IPS-20b (cell line): ENCODE data around the gene UPF3A.
"Not testable (repeated sequence)": the region's sequence is repeated elsewhere in the genome, so short reads cannot be mapped to it uniquely, and the experiment has no call there.

ENCODE experiments used
- H3K27ac ChIP-seq: one replicate; pipeline ENCODE4 v1.5.1; 2013; ENCODE audit warnings: low read length
- H3K27me3 ChIP-seq: 2 replicates; pipeline ENCODE4 v1.6.1; 2013; ENCODE audit warnings: mild to moderate bottlenecking, low read length, inconsistent platforms; ENCODE audit not compliant: insufficient read depth
- H3K36me3 ChIP-seq: 2 replicates; pipeline ENCODE4 v1.6.1; 2013; ENCODE audit warnings: low read depth, mild to moderate bottlenecking, inconsistent platforms, low read length, moderate library complexity; ENCODE audit not compliant: insufficient read depth
- H3K4me1 ChIP-seq: 2 replicates; pipeline ENCODE4 v1.6.1; 2013; ENCODE audit warnings: mild to moderate bottlenecking, control low read depth, inconsistent platforms, low read length, moderate library complexity; ENCODE audit not compliant: insufficient read depth
- H3K4me3 ChIP-seq: 2 replicates; pipeline ENCODE4 v1.5.1; 2013; ENCODE audit warnings: mild to moderate bottlenecking, low read length, inconsistent platforms
- H3K9ac ChIP-seq: 2 replicates; pipeline ENCODE4 v1.6.1; 2013; ENCODE audit warnings: low read depth, mild to moderate bottlenecking, inconsistent platforms, low read length, moderate library complexity
- H3K9me3 ChIP-seq: 2 replicates; pipeline ENCODE4 v1.6.1; 2013; ENCODE audit warnings: mild to moderate bottlenecking, low read depth, low read length, inconsistent platforms; ENCODE audit not compliant: insufficient read depth

The UPF3A gene

DNA sequence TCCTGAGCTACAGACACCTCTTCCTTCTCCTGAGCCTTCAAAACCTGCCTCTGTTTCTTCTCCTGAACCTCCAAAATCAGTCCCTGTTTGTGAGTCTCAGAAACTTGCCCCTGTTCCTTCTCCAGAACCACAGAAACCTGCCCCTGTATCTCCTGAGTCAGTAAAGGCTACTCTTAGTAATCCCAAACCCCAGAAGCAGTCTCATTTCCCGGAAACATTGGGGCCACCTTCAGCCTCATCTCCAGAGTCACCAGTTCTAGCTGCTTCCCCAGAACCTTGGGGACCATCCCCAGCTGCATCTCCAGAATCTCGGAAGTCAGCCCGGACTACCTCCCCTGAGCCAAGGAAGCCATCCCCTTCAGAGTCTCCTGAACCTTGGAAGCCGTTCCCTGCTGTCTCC, 42.9 kb downstream of the UPF3A start:
- H3K27me3 ChIP-seq, result no peaks in the 10 kb centered on the region
- H3K9me3 ChIP-seq, result no peaks in the 10 kb centered on the region
- H3K4me1 ChIP-seq, result no peaks in the 10 kb centered on the region
- no peak overlapping the region for H3K27ac ChIP-seq
- H3K9ac ChIP-seq, result no peak overlapping the region
- H3K4me3 ChIP-seq, result no peak overlapping the region
- peaks cover 66% of the 10 kb centered on the region for H3K36me3 ChIP-seq

DNA sequence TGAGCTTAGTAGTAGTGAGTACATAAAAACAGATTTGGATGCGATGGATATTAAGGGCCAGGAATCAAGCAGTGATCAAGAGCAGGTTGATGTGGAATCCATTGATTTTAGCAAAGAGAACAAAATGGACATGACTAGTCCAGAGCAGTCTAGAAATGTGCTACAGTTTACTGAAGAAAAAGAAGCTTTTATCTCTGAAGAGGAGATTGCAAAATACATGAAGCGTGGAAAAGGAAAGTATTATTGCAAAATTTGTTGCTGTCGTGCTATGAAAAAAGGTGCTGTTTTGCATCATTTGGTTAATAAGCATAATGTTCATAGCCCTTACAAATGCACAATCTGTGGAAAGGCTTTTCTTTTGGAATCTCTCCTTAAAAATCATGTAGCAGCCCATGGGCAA, 44.3 kb downstream of the UPF3A start:
- Histone ChIP-seq H3K9ac (no peak overlapping the region), H3K36me3 (peaks cover 60% of the 10 kb centered on the region), H3K27me3 (no peaks in the 10 kb centered on the region), H3K27ac (no peak overlapping the region), H3K4me3 (no peak overlapping the region), H3K9me3 (no peaks in the 10 kb centered on the region), H3K4me1 (no peaks in the 10 kb centered on the region)

DNA sequence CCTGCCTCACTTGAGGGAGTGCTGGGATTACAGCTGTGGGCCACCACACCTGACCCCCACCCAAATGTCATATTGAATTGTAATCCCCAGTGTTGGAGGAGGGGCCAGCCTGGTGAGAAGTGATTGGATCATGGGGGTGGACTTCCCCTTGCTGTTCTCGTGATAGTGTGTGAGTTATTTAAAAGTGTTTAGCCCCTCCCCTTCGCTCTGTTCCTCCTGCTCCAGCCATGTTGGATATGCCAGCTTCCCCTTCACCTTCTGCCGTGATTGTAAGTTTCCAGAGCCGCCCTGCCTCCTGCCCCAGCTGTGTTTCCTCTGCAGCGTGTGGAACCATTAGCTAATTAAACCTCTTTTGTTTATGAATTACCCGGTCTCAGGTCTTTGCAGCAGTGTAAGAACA, 46.6 kb downstream of the UPF3A start:
- Histone ChIP-seq H3K9ac (no peak overlapping the region), H3K36me3 (peaks cover 37% of the 10 kb centered on the region), H3K9me3 (no peaks in the 10 kb centered on the region), H3K27me3 (no peaks in the 10 kb centered on the region), H3K4me3 (no peak overlapping the region), H3K27ac (no peak overlapping the region), H3K4me1 (no peaks in the 10 kb centered on the region)

DNA sequence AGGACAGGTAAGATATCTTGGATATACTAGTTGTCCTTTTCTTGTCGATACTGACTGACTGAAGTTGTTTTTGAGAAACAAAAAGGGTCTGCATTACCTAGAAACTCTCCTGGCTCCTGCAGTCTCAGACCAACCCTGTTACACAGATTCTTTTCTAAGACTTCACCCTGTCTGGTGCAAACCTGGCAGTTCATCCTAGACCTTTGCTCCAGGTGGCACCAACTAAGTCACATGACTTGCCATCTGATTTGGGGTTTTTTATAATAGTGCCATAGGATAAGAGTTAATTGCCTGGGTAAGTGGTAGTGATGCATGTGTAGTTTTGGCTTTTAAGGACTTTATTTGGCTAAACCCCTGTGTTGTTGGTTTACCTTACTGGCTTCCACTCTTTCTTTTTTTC, 47.2 kb downstream of the UPF3A start:
- Histone ChIP-seq H3K9me3 (no peaks in the 10 kb centered on the region), H3K27me3 (no peaks in the 10 kb centered on the region), H3K9ac (no peak overlapping the region), H3K27ac (no peak overlapping the region), H3K4me3 (no peak overlapping the region), H3K36me3 (peaks cover 31% of the 10 kb centered on the region), H3K4me1 (no peaks in the 10 kb centered on the region; the same call in 1 of the 2 replicates)

DNA sequence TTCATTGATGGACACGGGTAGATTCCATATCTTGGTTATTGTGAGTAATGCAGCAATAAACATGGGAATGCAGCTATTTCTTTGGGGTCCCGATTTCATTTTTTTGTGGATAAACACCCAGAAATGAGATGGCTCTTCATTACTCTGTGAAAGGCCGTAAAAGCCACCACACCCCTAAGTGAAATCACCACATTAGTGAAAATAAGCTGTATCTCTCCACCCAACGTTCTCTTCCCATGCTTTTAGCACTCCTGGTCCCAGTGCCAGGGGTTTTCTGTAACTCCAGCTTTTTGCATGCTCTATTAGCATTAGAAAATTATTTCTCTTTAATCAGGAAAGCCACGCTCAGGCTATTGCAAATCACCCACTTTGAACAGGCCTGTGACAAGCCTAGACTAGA, 48.7 kb downstream of the UPF3A start:
- H3K9ac ChIP-seq, result no peak overlapping the region
- H3K4me3 ChIP-seq, result no peak overlapping the region
- no peaks in the 10 kb centered on the region for H3K9me3 ChIP-seq
- H3K27me3 ChIP-seq, result no peaks in the 10 kb centered on the region
- H3K4me1 ChIP-seq, result no peaks in the 10 kb centered on the region; the same call in 1 of the 2 replicates
- H3K36me3 ChIP-seq, result peaks cover 16% of the 10 kb centered on the region
- no peak overlapping the region for H3K27ac ChIP-seq

DNA sequence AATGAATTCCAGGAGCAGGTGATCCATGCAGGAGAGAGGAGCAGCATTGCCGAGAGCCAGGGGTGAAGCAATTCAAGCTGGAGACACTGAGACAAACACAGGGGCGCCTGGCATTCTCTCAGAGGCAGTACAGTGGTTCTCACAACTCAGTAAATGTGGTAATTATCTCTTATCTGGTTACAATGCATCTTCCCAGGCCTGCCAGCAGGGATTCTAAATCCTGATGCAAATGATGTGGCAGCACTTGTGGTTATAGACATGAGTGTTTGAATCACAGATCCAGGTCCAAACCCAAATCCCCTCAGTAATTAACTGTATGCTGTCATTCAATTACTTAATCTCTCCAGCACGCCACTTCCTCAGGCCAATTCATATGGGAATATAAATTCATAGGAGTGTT, 52.5 kb downstream of the UPF3A start:
- H3K36me3 ChIP-seq, H3K4me3 ChIP-seq, H3K9me3 ChIP-seq, H3K9ac ChIP-seq, H3K27ac ChIP-seq, H3K4me1 ChIP-seq, H3K27me3 ChIP-seq: not testable (repeated sequence)

DNA sequence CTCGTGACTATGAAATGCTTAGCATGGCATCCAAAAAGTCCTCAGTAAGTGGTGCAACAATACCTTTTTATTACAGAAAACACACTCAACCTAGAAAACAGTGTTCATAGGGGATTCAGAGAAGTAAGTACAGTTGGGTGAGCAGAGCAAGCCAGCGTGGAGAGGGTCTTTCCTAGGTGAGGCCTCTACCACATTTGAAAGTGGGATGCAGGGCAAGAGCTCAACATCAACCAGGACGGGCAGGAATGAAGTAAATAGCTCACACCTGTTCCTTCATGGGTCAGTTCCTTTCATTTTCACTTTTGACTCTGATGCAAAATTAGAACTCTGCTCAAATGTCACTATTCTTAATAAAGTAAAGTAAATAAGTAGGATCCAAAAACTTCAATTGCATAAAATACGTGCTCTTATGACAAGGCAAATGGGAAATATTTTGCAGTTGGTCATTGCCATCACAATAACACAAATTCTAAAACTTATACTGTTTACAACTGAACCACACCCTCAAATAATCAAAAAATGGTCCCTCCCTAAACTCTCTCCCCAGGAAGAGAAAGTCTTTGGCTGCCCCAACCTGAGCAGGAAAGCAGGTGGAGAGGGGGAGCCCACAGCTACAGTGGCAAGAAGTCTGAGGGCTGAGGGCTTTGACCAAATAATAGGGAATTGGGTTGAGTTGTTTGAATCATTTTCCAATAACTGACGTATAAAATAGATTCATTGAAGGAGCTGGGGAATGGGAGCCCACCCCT, 53.1 kb downstream of the UPF3A start:
- no peaks in the 10 kb centered on the region; the same call in 1 of the 2 replicates for H3K4me1 ChIP-seq
- no peaks in the 10 kb centered on the region for H3K36me3 ChIP-seq
- H3K4me3 ChIP-seq, result no peak overlapping the region
- H3K9ac ChIP-seq, result no peak overlapping the region
- no peaks in the 10 kb centered on the region for H3K27me3 ChIP-seq
- H3K27ac ChIP-seq, result no peak overlapping the region
- H3K9me3 ChIP-seq, result no peaks in the 10 kb centered on the region

DNA sequence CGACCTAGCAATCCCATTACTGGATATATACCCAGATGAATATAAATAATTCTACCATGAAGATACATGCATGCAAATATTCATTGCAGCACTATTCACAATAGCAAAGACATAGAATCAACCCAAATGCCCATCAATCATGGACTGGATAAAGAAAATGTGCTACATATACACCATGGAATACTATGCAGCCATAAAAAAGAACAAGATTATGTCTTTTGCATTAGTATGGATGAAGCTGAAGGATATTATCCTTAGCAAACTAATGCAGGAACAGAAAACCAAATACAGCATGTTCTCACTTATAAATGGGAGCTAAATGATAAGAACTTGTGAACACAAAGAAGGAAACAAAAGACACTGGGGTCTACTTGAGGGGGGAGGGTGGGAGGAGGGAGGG, 55.1 kb downstream of the UPF3A start:
- H3K27me3 ChIP-seq, H3K36me3 ChIP-seq, H3K4me3 ChIP-seq, H3K4me1 ChIP-seq, H3K9me3 ChIP-seq, H3K27ac ChIP-seq, H3K9ac ChIP-seq: not testable (repeated sequence)

DNA sequence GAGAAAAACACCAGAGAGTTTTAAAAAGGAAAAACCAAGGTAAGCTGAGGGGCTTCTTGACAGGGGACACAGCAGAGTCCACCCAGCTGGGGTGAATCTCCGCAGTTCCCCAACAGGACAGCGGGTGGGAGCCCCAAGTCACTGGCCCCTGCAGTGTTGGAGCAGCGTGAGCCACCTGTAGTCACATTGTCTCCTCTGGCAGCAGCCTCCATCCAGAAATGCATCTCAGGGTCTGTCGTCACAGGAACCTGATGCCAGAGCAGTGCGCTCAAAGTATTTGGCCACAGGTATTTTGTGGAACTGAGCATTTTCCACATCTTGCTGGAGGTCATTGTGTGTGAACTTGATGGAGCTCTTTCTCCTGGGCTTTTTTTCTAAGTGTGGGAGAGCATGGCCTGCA, 57.6 kb downstream of the UPF3A start:
- Histone ChIP-seq H3K27me3 (no peaks in the 10 kb centered on the region), H3K36me3 (no peaks in the 10 kb centered on the region), H3K4me3 (no peak overlapping the region), H3K9me3 (peaks cover 3% of the 10 kb centered on the region; the same call in 1 of the 2 replicates), H3K27ac (no peak overlapping the region), H3K9ac (no peak overlapping the region), H3K4me1 (no peaks in the 10 kb centered on the region)

DNA sequence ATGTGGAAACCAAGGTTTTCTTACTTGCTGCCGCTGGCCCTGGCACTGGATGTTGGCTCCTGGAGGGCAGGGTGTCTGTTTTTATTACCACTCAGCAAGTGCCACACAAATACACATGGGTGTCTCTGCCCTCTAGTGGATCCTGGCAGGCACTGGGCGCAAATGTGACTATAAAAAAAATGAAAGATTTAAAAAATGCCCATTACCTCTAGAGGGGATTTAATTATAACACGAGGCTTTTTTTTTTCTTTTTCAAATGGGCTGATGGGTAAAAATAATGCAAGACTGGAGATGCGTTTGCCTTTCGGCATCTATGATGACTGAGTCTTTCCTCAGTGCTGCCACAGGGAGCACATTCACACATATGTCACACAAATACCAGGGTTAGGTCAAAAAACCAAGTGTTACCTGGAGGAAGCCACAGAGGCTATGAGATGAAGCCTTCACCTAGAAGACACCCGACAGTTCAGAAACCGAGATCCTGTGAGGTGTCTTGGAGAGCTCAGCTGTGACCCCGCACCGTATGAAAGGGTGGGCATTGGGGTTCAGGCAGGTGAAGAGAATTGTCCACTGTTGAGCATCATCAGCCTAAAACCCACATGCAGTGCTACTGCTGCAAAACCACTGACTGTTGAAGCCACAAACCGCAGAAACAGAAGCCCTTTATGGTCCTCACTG, 58.6 kb downstream of the UPF3A start:
- Histone ChIP-seq H3K27me3 (no peaks in the 10 kb centered on the region), H3K27ac (no peak overlapping the region), H3K9ac (no peak overlapping the region), H3K36me3 (no peaks in the 10 kb centered on the region), H3K9me3 (peaks cover 3% of the 10 kb centered on the region; the same call in 1 of the 2 replicates), H3K4me3 (no peak overlapping the region), H3K4me1 (no peaks in the 10 kb centered on the region)

DNA sequence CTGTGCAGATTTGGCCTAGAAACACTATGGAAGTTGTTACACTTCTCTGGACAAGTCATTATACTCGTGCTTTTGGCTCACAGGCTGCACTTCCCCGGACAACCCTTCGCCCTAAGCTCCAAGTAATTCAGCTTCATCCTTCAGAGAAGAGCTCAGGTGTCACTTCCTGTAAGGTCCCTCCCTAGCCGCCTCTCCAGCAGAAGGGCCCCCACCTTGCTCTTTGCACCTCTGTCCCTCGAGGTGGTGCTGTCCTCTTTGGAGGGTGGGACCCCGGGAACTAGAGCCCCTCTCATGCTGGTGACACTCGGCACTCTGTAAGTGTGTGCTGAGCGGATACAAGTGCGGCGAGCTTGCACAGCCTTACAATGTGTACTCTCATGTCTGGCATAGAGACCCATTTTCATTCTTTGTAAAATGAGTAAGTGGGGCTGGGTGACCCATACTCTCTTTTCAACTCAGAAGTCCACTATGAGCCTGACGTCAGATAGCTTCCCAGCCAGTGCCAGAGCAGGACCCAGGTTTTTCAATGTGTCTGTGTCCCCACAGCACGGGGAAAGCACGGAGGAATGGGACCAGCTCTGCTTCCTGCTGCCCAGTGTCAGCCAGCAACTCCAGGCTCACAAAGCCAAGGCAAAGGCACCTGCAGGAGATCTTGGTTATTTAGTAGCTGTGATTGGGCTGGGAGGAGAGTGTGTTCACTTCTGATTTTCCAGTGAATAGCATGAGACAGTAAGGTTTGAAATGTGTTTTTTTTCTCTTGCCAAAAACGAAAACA, 59.8 kb downstream of the UPF3A start:
- Histone ChIP-seq H3K4me1 (no peaks in the 10 kb centered on the region), H3K27me3 (no peaks in the 10 kb centered on the region), H3K9ac (no peak overlapping the region), H3K36me3 (no peaks in the 10 kb centered on the region), H3K27ac (no peak overlapping the region), H3K9me3 (peaks cover 3% of the 10 kb centered on the region; the same call in 1 of the 2 replicates), H3K4me3 (no peak overlapping the region)

DNA sequence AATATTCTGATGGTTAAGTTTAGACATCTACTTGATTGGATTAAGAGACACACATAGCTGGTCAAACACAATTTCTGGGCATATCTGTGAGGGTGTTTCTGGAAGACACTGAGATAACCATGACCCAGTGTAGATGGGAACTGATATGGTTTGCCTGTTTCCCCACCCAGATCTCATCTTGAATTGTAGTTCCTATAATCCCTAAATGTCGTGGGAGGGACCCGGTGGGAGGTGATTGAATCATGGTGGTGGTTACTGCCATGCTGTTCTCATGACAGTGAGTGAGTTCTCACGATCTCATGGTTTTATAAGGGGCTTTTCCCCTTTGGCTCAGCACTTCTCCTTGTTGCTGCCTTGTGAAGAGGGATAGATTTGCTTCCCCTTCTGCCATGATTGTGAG, 65.9 kb downstream of the UPF3A start:
- not testable (repeated sequence) for H3K4me3 ChIP-seq, H3K9me3 ChIP-seq, H3K36me3 ChIP-seq, H3K27ac ChIP-seq, H3K27me3 ChIP-seq, H3K9ac ChIP-seq, H3K4me1 ChIP-seq
